Lung (tissue), 12 donors: ENCODE measurements around the gene SLC9A1. TPM values are rescaled to one million over a fixed set of nuclear protein-coding genes. Genes with fewer than 3 reads are reported as not detected.
"Not testable (repeated sequence)": the region's sequence is repeated elsewhere in the genome, so short reads cannot be mapped to it uniquely, and the experiment has no call there.

ENCODE experiments used
- ATAC-seq: fragments of 200-7000 bp; cut with Tn5 transposase; one replicate; pipeline ENCODE4 v1.9.1; 2020; ENCODE audit warnings: moderate number of reproducible peaks; ENCODE audit not compliant: insufficient read depth, low FRiP score
- DNase-seq, 3 donors: peaks; one replicate each; pipeline ENCODE4 v3.0.0-alpha.2; 2013 to 2017
- H3K27ac ChIP-seq, 2 donors: one replicate each; pipeline ENCODE4 v1.5.1; 2013; ENCODE audit warnings: mild to moderate bottlenecking in 2 of 2, moderate library complexity in 2 of 2, control low read depth in 1 of 2, inconsistent platforms in 1 of 2, low read depth in 1 of 2, low read length in 1 of 2
- H3K27me3 ChIP-seq, 3 donors: one replicate each; pipeline ENCODE4 v1.5.1; 2013; ENCODE audit warnings: low read length in 2 of 3; ENCODE audit not compliant: control insufficient read depth in 3 of 3, insufficient read depth in 3 of 3
- H3K36me3 ChIP-seq, 4 donors: one replicate each; pipeline ENCODE4 v1.5.1; 2013; ENCODE audit warnings: low read length in 4 of 4, mild to moderate bottlenecking in 1 of 4, moderate library complexity in 1 of 4; ENCODE audit not compliant: control insufficient read depth in 4 of 4, insufficient read depth in 4 of 4
- H3K4me1 ChIP-seq, 5 donors: one replicate each; pipeline ENCODE4 v1.5.1; 2013; ENCODE audit warnings: low read length in 5 of 5, mild to moderate bottlenecking in 2 of 5, moderate library complexity in 1 of 5; ENCODE audit not compliant: control insufficient read depth in 5 of 5, insufficient read depth in 5 of 5
- H3K4me3 ChIP-seq: one replicate; pipeline ENCODE4 v1.5.1; 2013; ENCODE audit warnings: mild to moderate bottlenecking, control low read depth, moderate library complexity
- H3K9ac ChIP-seq, 2 donors: one replicate each; pipeline ENCODE4 v1.5.1; 2013; ENCODE audit warnings: low read length in 2 of 2, control low read depth in 1 of 2; ENCODE audit not compliant: insufficient read depth in 1 of 2
- H3K9me3 ChIP-seq, 4 donors: one replicate each; pipeline ENCODE4 v1.5.1; 2013; ENCODE audit warnings: low read length in 3 of 4, mild to moderate bottlenecking in 1 of 4, moderate library complexity in 1 of 4; ENCODE audit not compliant: control insufficient read depth in 4 of 4, insufficient read depth in 3 of 4
- CTCF ChIP-seq: IDR thresholded peaks from 2 replicates; pipeline ENCODE4 v1.5.1; 2012; ENCODE audit warnings: mild to moderate bottlenecking; ENCODE audit errors: control extremely low read depth, extremely low read depth
- WGBS, 2 donors: extraction: QIAGEN DNeasy Blood & Tissue Kit; methylation state at CpG; one replicate each; pipeline ENCODE4 v1.1.7; 2013; 5-methylcytosine and 5-hydroxymethylcytosine counted together
- polyA plus RNA-seq, 2 donors: library from polyadenylated mRNA; stranded (reverse); fragments of 200-250 nt; gene quantifications; one replicate each; pipeline ENCODE4 v1.2.1, GENCODE V29; 2013
- total RNA-seq, 2 donors: library from RNA; depleted of rRNA in 1 of 2; stranded (reverse); fragments of >200 nt in 1 of 2; gene quantifications; one replicate each; pipeline ENCODE4 v1.2.1, GENCODE V29; 2014 to 2021
- donor health status: control.
- donor health status: control.
- donor health status: Bipolar disorder and iron deficiency.
- donor health status: healthy.
- donor health status: DM: yes; HTN: yes; CAD: no.

Gene SLC9A1
- total and polyA plus RNA-seq, 4 donors: 19.3 to 48.0 (median 24.6) TPM

- H3K27ac ChIP-seq: no peak overlapping the region
- no peak overlapping the region for H3K9ac ChIP-seq
- H3K27me3 ChIP-seq: no peaks in the 10 kb centered on the region
- DNase-seq: no peak
- no peaks in the 10 kb centered on the region for H3K36me3 ChIP-seq
- H3K4me1 ChIP-seq: peaks cover 0 to 4% (median 0%) of the 10 kb centered on the region in 5 donors
- TF ChIP-seq CTCF: no peak
- ATAC-seq: no peak
- H3K9me3 ChIP-seq: no peaks in the 10 kb centered on the region
- no peak overlapping the region for H3K4me3 ChIP-seq
- 98 to 100% methylated on average over 1 of the region's 1 CpG for WGBS, 2 donors
Measured at GRCh38 chr1:27193194-27193593, 38.3 kb upstream of the SLC9A1 start.

GRCh38 chr1:27192039-27192529, 37.2 kb upstream of the SLC9A1 start:
- no peak overlapping the region for H3K27ac ChIP-seq
- DNase-seq (no peak), ATAC-seq (peak; percentile 83)

GRCh38 chr1:27184665-27185064, 29.7 kb upstream of the SLC9A1 start:
- not testable (repeated sequence) for H3K9me3 ChIP-seq, DNase-seq, H3K9ac ChIP-seq, H3K27ac ChIP-seq, H3K27me3 ChIP-seq, H3K4me3 ChIP-seq, H3K36me3 ChIP-seq, ATAC-seq, H3K4me1 ChIP-seq
- WGBS, 2 donors: 85 to 88% methylated on average over 3 of the region's 3 CpGs

More at GRCh38 chr1:27192039-27192529, 37.2 kb upstream of the SLC9A1 start:
- no peak for TF ChIP-seq CTCF
- Histone ChIP-seq H3K4me1 (peaks cover 0 to 4% (median 0%) of the 10 kb centered on the region in 5 donors), H3K9me3 (no peaks in the 10 kb centered on the region), H3K4me3 (no peak overlapping the region), H3K9ac (no peak overlapping the region), H3K27me3 (no peaks in the 10 kb centered on the region), H3K36me3 (no peaks in the 10 kb centered on the region)
- WGBS, 2 donors: 64 to 74% methylated on average over 8 of the region's 8 CpGs

- Histone ChIP-seq H3K27ac (no peak overlapping the region), H3K4me3 (no peak overlapping the region), H3K4me1 (no peaks in the 10 kb centered on the region), H3K9ac (no peak overlapping the region), H3K27me3 (no peaks in the 10 kb centered on the region), H3K9me3 (peaks cover 0 to 3% (median under 1%) of the 10 kb centered on the region in 4 donors), H3K36me3 (no peaks in the 10 kb centered on the region)
- 90 to 94% methylated on average over 3 of the region's 3 CpGs for WGBS, 2 donors
- TF ChIP-seq CTCF: no peak
- ATAC-seq (no peak), DNase-seq (no peak)
Measured at GRCh38 chr1:27179979-27180378, 25.1 kb upstream of the SLC9A1 start.
